HFF-Myc (cell line): ENCODE data around the gene CPTP.

ENCODE experiments used
- DNase-seq: peaks from one replicate; pipeline ENCODE4 v3.0.0-alpha.2; 2011; ENCODE audit warnings: low read depth; ENCODE audit errors: extremely low read depth
- H3K4me3 ChIP-seq: replicated peaks from 2 replicates; pipeline ENCODE4 v1.5.1; 2011; ENCODE audit warnings: low read depth, mild to moderate bottlenecking, control low read depth, low read length
- TF ChIP-seq, protein P1 (sequence below): IDR thresholded peaks from 2 replicates; pipeline ENCODE4 v1.5.1; 2012; ENCODE audit warnings: mild to moderate bottlenecking, low read depth, low read length, control low read depth; ENCODE audit errors: missing control alignments

The CPTP gene

DNA sequence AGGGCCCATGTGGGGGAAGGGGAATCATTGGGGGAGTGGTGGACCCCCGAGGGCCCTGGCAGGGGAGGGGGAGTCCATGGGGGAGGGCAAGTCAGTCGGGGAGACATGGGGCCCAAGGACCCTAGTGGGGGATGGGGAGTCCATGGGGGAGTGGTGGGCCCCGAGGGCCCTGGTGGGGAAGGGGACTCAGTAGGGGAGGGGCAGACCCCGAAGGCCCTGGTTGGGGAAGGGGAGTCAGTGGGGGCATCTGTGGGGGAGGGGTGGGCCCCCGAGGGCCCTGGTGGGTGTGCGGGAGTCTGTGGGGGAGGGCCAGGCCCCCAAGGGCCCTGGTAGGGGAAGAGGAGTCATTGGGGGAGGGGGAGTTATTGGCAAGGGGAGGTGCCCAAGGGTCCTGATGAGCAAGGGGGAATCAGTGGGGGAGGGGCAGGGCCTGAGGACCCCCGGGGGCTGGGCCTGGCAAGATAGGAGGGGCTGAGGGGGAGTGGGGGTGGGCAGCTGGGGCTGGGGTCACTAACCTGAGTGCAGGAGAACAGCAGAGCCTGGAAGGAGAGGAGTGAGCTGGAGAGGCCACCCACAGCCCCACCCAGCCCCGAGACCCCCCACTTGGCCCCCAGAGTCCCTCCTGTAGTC lies 31.7 kb downstream of the CPTP start:
- no peak for DNase-seq
- H3K4me3 ChIP-seq = peak overlapping the region; percentile 77
- TF ChIP-seq, protein P1, sequence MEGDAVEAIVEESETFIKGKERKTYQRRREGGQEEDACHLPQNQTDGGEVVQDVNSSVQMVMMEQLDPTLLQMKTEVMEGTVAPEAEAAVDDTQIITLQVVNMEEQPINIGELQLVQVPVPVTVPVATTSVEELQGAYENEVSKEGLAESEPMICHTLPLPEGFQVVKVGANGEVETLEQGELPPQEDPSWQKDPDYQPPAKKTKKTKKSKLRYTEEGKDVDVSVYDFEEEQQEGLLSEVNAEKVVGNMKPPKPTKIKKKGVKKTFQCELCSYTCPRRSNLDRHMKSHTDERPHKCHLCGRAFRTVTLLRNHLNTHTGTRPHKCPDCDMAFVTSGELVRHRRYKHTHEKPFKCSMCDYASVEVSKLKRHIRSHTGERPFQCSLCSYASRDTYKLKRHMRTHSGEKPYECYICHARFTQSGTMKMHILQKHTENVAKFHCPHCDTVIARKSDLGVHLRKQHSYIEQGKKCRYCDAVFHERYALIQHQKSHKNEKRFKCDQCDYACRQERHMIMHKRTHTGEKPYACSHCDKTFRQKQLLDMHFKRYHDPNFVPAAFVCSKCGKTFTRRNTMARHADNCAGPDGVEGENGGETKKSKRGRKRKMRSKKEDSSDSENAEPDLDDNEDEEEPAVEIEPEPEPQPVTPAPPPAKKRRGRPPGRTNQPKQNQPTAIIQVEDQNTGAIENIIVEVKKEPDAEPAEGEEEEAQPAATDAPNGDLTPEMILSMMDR = no peak

DNA sequence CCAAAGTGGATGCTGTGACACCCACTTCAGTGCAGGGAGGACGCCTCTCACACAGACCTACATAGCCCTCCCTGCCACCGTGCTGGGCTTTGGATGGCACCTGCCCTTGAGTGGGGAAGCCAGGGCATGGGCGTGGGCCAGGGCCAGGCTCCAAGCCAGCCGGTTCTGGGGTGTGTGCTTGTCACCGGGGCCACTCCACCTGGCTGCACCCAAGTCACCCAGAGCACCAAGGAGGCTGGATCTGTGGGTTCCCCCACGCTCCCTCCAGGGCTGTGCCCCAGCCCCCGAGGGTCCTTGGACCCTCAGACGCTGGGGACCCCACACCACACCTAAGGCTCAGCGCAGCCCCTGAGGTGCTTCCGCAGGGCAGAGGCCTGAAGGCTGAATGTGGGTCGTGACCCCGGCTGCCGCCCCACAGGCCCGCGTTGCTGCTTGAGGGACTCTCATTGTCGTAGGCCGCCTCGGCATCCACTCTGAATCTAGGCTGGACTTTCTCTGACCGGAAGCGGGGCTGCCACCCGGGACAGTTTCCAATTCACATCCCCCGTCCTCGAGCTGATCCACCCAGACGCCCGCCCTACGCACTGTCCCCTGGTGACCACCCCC lies 32.3 kb downstream of the CPTP start:
- DNase-seq = no peak
- TF ChIP-seq, protein P1 = no peak
- peak overlapping the region; percentile 77 for H3K4me3 ChIP-seq

DNA sequence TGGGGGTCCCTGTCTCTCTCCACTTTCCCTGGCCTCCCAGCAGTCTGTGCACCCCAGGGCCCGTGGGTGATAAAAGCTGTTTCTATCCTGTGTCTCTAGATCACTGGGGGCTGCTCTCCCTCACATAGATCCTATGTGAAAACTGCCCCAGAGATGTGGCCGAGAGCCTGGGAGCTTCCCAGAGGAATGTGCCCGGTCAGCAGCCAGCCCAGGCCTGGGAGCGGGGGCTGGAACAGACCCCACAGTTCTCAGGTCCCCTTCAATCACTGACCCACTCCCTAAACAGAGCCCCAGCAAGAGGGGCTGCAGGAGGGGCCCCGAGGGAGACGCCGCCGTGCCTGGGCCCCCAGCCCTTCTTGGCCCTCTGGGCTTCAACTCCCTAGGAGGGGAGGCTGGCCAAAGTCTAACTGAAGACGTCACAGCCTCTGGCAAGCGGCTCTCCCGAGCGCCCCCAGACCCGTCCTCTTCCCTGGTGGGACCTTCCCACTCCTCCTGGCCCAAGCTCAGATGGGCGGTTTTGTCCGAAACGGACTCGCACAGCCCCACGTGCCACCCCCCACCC lies 33.4 kb downstream of the CPTP start:
- TF ChIP-seq, protein P1 = no peak
- H3K4me3 ChIP-seq = peak overlapping the region; percentile 77

DNA sequence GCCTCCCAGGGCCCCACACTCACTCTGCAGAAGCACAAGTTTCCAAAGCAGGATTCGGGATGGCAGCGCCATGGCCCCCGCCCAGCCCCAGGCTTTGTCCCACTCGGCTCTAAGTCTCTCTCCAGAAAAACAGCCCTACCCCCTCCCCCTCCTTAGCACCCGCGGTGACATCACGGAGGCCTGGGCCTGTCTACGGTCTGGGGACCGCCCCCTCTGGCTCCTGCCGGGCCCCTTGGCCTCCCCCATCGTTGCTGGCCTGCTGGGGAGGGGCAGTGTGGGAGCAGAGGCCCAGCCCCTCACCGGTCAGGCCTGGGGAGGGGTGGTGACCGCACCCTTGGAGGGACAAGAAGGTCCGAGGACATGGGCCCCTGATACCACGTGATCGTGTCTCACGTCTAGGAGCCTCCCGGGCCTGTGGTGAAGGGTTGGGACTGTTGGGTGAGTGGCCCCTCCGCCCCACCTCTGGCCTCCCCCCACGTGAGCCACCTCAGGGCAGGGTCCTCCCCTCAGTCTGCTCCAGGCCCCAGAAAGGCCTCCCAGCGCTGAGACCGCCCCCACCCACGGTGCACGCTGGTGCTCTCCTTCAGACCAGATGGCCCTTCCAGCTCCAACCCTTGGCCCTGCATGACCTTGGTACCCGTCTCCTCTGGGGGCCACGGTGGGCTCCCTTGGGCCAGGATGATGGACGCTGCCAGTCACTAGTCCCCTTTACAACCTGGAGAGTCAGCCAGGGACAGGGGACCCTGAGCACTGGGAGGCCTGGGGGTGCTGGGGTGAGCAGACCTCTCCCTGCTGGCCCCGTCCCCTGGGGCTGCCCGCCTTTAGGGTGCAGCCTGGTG lies 34.0 kb downstream of the CPTP start, which contains the start of gene MXRA8:
MXRA8 (minus strand) TSS at position 123 of the 839 bp plus-strand sequence; CDS start at position 72, 51 bp downstream.
- TF ChIP-seq, protein P1 = no peak
- H3K4me3 ChIP-seq = peak within 1 kb of the TSS; percentile 77
- no peak for DNase-seq

More for the DNA sequence above, 33.4 kb downstream of the CPTP start:
- DNase-seq = no peak

DNA sequence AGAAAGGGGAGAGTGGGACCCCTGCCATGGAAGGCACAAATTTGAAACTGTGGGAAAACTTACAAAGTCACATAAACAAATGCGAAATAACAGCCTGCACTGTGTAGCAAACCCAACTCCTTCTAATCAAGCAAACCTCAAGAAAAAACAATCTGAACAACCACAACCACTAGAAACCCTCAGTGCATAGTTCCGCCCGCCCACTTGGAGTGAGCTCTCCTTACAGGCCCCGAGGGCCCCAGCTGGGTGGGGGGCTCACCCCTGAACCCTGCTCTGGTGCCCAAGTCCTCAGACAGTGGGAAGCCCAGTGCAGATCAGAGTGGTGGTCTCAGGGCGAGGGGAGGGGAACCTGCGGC lies 34.7 kb downstream of the CPTP start:
- TF ChIP-seq, protein P1 = no peak
- H3K4me3 ChIP-seq = peak overlapping the region; percentile 77
- no peak for DNase-seq

DNA sequence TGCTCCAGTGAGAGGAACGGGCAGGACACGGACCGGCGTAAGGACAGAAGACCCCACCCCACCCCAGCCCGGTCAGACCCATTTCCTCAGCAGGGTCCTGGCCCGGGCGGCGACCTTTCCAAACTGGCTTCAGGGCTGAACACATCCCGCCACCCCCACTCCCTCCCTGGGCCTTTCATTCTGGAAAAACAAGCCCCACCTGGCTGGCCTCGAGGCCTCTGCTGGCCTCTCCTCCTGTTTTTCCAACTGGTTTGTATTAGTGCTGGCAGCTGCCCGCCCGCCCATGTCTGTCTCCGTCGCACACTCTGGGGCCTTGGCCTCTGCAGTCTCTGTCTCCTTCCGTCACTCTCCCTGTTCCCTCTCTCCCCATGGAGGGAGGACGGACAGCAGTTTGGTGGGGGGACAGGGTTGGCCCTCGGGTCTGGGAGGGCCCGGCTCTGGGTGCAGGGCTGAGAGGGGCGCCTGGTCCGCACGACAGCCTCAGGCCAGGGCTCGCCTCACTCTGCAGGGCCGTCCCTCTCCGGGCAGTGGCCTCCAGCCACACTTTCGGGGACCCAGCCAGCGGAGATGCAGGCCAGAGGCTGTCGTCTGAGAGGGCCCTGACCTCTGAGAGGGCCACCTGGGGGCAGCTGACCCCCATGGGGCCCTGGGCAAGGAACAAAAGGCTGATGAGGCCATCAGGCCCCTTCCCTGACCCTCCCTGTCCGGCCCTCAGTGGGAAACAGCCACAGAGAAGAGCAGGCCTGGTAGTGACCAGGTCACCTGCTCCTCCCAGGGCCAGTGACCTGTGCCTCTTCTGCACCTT lies 35.3 kb downstream of the CPTP start:
- no peak for DNase-seq
- TF ChIP-seq, protein P1 = no peak
- H3K4me3 ChIP-seq = peak overlapping the region; percentile 77
